Measurements from ENCODE around the gene MVB12B. TPM values are rescaled to one million over a fixed set of nuclear protein-coding genes. Genes with fewer than 3 reads are reported as not detected.

MVB12B gene
- total RNA-seq, 2 donors from 2014 or later: 18.6 to 19.7 TPM

DNA sequence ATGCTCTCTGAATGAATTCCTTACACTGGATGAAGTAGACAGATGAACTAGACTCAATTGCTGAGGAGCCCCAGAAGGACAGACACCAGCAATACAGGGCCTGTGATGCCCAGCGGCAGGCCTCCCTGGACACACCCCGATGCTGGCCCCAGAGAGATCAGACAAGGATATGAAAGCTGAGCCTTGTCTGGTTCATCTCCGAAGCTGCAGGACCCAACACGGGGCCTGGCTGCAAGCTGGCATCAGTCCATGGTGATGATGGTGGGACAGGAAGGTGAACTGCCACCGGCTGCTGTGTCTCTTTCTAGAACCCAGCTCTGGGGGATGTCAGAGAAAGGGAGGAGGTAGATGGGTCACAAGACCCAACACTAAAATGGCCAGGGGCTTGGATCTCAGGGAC lies 183.1 kb downstream of the MVB12B start:
- no peaks in the 10 kb centered on the region for H3K9me3 Mint-ChIP-seq
- Histone ChIP-seq H3K27me3 (ENCODE audit: control insufficient read depth, insufficient read depth, low read length, poor library complexity, severe bottlenecking) (no peaks in the 10 kb centered on the region), H3K9ac (ENCODE audit: extremely low read depth, low read length, poor library complexity, severe bottlenecking) (no peak overlapping the region), H3K9me3 (ENCODE audit: control insufficient read depth, low read length) (no peaks in the 10 kb centered on the region), H3K4me3 (ENCODE audit: low read length) (no peak overlapping the region), H3K4me1 (ENCODE audit: control insufficient read depth, insufficient read depth, low read length) (peaks cover 14% of the 10 kb centered on the region), H3K36me3 (ENCODE audit: control insufficient read depth, insufficient read depth, low read length) (no peaks in the 10 kb centered on the region), H3K27ac (ENCODE audit: low read depth, low read length) (no peak overlapping the region)
- DNase-seq: no peak
- peaks cover 11% of the 10 kb centered on the region for H3K4me1 Mint-ChIP-seq
- no peak overlapping the region for H3K27ac Mint-ChIP-seq
- WGBS, 2 experiments (ENCODE audit: insufficient coverage in 1 of 2, insufficient read length in 1 of 2): 94% methylated on average over 5 of the region's 5 CpGs
- TF ChIP-seq, protein P1, sequence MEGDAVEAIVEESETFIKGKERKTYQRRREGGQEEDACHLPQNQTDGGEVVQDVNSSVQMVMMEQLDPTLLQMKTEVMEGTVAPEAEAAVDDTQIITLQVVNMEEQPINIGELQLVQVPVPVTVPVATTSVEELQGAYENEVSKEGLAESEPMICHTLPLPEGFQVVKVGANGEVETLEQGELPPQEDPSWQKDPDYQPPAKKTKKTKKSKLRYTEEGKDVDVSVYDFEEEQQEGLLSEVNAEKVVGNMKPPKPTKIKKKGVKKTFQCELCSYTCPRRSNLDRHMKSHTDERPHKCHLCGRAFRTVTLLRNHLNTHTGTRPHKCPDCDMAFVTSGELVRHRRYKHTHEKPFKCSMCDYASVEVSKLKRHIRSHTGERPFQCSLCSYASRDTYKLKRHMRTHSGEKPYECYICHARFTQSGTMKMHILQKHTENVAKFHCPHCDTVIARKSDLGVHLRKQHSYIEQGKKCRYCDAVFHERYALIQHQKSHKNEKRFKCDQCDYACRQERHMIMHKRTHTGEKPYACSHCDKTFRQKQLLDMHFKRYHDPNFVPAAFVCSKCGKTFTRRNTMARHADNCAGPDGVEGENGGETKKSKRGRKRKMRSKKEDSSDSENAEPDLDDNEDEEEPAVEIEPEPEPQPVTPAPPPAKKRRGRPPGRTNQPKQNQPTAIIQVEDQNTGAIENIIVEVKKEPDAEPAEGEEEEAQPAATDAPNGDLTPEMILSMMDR (conservative IDR thresholded peaks at IDR 0.05): no peak
- peaks cover 3% of the 10 kb centered on the region for H3K27me3 Mint-ChIP-seq (ENCODE audit: insufficient read depth)
- H3K36me3 Mint-ChIP-seq (ENCODE audit: low read depth): no peaks in the 10 kb centered on the region
- no peak overlapping the region for H3K4me3 Mint-ChIP-seq

DNA sequence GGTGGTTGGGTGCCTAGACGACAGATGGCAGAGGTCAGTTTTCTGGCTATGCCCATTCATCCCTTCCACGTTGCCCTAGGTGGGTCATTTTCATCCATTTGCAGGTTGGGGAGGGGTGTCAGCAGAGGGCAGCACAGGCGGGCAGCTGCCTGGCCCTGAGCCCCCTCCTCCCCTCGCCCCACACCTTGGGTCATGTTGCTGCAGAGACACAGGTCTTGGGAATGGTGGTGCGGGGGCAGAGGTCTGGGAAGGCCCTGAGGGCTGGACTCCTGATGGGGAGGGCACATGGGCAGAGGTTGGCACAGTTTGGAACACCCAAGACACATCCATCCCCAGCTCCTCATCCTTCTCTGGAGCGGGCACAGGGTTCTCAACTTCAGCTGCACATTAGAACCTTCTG lies 183.9 kb downstream of the MVB12B start:
- 61 to 80% methylated on average over 1 to 5 of the region's 6 CpGs for WGBS, 2 experiments (ENCODE audit: insufficient coverage in 1 of 2, insufficient read length in 1 of 2)
- DNase-seq: peak; percentile 55
- Mint-ChIP-seq H3K27me3 (ENCODE audit: insufficient read depth) (peaks cover 5% of the 10 kb centered on the region), H3K4me3 (no peak overlapping the region), H3K36me3 (ENCODE audit: low read depth) (no peaks in the 10 kb centered on the region), H3K27ac (no peak overlapping the region), H3K9me3 (no peaks in the 10 kb centered on the region), H3K4me1 (peaks cover 12% of the 10 kb centered on the region)
- Histone ChIP-seq H3K9ac (ENCODE audit: extremely low read depth, low read length, poor library complexity, severe bottlenecking) (no peak overlapping the region), H3K27me3 (ENCODE audit: control insufficient read depth, insufficient read depth, low read length, poor library complexity, severe bottlenecking) (no peaks in the 10 kb centered on the region), H3K9me3 (ENCODE audit: control insufficient read depth, low read length) (no peaks in the 10 kb centered on the region), H3K36me3 (ENCODE audit: control insufficient read depth, insufficient read depth, low read length) (no peaks in the 10 kb centered on the region), H3K4me1 (ENCODE audit: control insufficient read depth, insufficient read depth, low read length) (peaks cover 7% of the 10 kb centered on the region), H3K4me3 (ENCODE audit: low read length) (no peak overlapping the region), H3K27ac (ENCODE audit: low read depth, low read length) (no peak overlapping the region)
- TF ChIP-seq, protein P1 (conservative IDR thresholded peaks at IDR 0.05): no peak

DNA sequence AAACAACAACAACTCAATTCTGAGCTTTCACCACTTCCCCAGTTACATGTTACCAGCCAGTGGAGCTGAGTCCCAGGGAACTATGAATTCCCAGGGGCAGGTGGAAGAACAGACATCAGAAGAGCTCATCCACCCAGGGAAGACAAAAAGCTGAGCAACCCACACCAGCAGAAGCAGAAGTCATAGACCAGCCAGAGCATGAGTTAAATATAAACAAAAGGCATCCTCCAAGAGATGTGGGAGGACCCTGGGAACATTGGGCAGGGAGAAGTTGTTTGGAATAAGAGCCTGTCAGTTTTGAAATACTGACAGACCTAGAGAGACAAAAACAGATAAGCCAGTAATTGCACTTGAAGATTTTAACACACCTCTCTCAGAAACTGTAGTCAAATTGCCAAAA lies 184.8 kb downstream of the MVB12B start:
- H3K27me3 ChIP-seq (ENCODE audit: control insufficient read depth, insufficient read depth, low read length, poor library complexity, severe bottlenecking): no peaks in the 10 kb centered on the region
- peaks cover 3% of the 10 kb centered on the region for H3K27me3 Mint-ChIP-seq (ENCODE audit: insufficient read depth)
- DNase-seq: no peak
- no peaks in the 10 kb centered on the region for H3K9me3 ChIP-seq (ENCODE audit: control insufficient read depth, low read length)
- no peak overlapping the region for H3K9ac ChIP-seq (ENCODE audit: extremely low read depth, low read length, poor library complexity, severe bottlenecking)
- H3K4me1 Mint-ChIP-seq: peaks cover 13% of the 10 kb centered on the region
- H3K4me1 ChIP-seq (ENCODE audit: control insufficient read depth, insufficient read depth, low read length): peaks cover 9% of the 10 kb centered on the region
- no peaks in the 10 kb centered on the region for H3K36me3 ChIP-seq (ENCODE audit: control insufficient read depth, insufficient read depth, low read length)
- no peaks in the 10 kb centered on the region for H3K36me3 Mint-ChIP-seq (ENCODE audit: low read depth)
- no peaks in the 10 kb centered on the region for H3K9me3 Mint-ChIP-seq
- TF ChIP-seq, protein P1 (conservative IDR thresholded peaks at IDR 0.05): no peak
- no peak overlapping the region for H3K27ac ChIP-seq (ENCODE audit: low read depth, low read length)
- H3K4me3 ChIP-seq (ENCODE audit: low read length): no peak overlapping the region
- H3K27ac Mint-ChIP-seq: no peak overlapping the region
- H3K4me3 Mint-ChIP-seq: no peak overlapping the region

All from endodermal cell (in vitro differentiated cells).